Activated naive CD4-positive, alpha-beta T cell treated with anti-CD3 and anti-CD28 coated beads, Interleukin-2, amount 50 U/mL, for 24 hours (primary cell): Measurements from ENCODE around the gene FHDC1.
A peak's percentile ranks its signal among the peaks of the same experiment; 100 is the strongest.

ENCODE experiments used
- H3K27ac Mint-ChIP-seq: one replicate; pipeline ENCODE4 v1.8.0; 2021; ENCODE audit warnings: mild to moderate bottlenecking, mixed read lengths
- H3K27me3 Mint-ChIP-seq: one replicate; pipeline ENCODE4 v1.8.0; 2021; ENCODE audit warnings: mixed read lengths
- H3K36me3 Mint-ChIP-seq: one replicate; pipeline ENCODE4 v1.8.0; 2021; ENCODE audit warnings: mixed read lengths
- H3K4me1 Mint-ChIP-seq: one replicate; pipeline ENCODE4 v1.8.0; 2021; ENCODE audit warnings: mixed read lengths
- H3K4me3 Mint-ChIP-seq: one replicate; pipeline ENCODE4 v1.8.0; 2021; ENCODE audit warnings: mild to moderate bottlenecking, mixed read lengths
- H3K9me3 Mint-ChIP-seq: one replicate; pipeline ENCODE4 v1.8.0; 2021; ENCODE audit warnings: mixed read lengths

Gene FHDC1

GRCh38 chr4:152997288-152997687, 61.2 kb downstream of the FHDC1 start:
- H3K9me3 Mint-ChIP-seq, result no peaks in the 10 kb centered on the region

GRCh38 chr4:152997771-152998487, 61.8 kb downstream of the FHDC1 start:
- Mint-ChIP-seq H3K9me3 (no peaks in the 10 kb centered on the region), H3K4me1 (no peaks in the 10 kb centered on the region), H3K36me3 (no peaks in the 10 kb centered on the region), H3K27ac (no peak overlapping the region), H3K27me3 (no peaks in the 10 kb centered on the region), H3K4me3 (no peak overlapping the region)

More at GRCh38 chr4:152997288-152997687, 61.2 kb downstream of the FHDC1 start:
- Mint-ChIP-seq H3K27me3 (no peaks in the 10 kb centered on the region), H3K4me3 (no peak overlapping the region), H3K27ac (peak overlapping the region; percentile 51), H3K4me1 (no peaks in the 10 kb centered on the region), H3K36me3 (no peaks in the 10 kb centered on the region)

- H3K27me3 Mint-ChIP-seq, result no peaks in the 10 kb centered on the region
- H3K4me3 Mint-ChIP-seq, result no peak overlapping the region
- H3K4me1 Mint-ChIP-seq, result no peaks in the 10 kb centered on the region
- no peaks in the 10 kb centered on the region for H3K36me3 Mint-ChIP-seq
- no peaks in the 10 kb centered on the region for H3K9me3 Mint-ChIP-seq
- H3K27ac Mint-ChIP-seq, result no peak overlapping the region
These were observed 62.7 kb downstream of the FHDC1 start for GRCh38 chr4:152998861-152999260.

- Mint-ChIP-seq H3K27me3 (no peaks in the 10 kb centered on the region), H3K4me3 (no peak overlapping the region)
These were observed 63.4 kb downstream of the FHDC1 start for GRCh38 chr4:152999346-153000075.

GRCh38 chr4:153000076-153000420, 63.9 kb downstream of the FHDC1 start:
- H3K27me3 Mint-ChIP-seq, result no peaks in the 10 kb centered on the region
- H3K27ac Mint-ChIP-seq, result no peak overlapping the region
- H3K9me3 Mint-ChIP-seq, result no peaks in the 10 kb centered on the region
- H3K36me3 Mint-ChIP-seq, result no peaks in the 10 kb centered on the region
- H3K4me3 Mint-ChIP-seq, result no peak overlapping the region
- no peaks in the 10 kb centered on the region for H3K4me1 Mint-ChIP-seq

More at GRCh38 chr4:152999346-153000075, 63.4 kb downstream of the FHDC1 start:
- Mint-ChIP-seq H3K27ac (no peak overlapping the region), H3K36me3 (no peaks in the 10 kb centered on the region), H3K9me3 (no peaks in the 10 kb centered on the region), H3K4me1 (no peaks in the 10 kb centered on the region)

GRCh38 chr4:153001626-153002025, 65.5 kb downstream of the FHDC1 start:
- Mint-ChIP-seq H3K4me1 (no peaks in the 10 kb centered on the region), H3K27ac (no peak overlapping the region), H3K27me3 (no peaks in the 10 kb centered on the region), H3K9me3 (no peaks in the 10 kb centered on the region), H3K4me3 (no peak overlapping the region), H3K36me3 (no peaks in the 10 kb centered on the region)

GRCh38 chr4:153002110-153002509, 66.0 kb downstream of the FHDC1 start:
- no peak overlapping the region for H3K4me3 Mint-ChIP-seq
- H3K4me1 Mint-ChIP-seq, result no peaks in the 10 kb centered on the region
- no peaks in the 10 kb centered on the region for H3K27me3 Mint-ChIP-seq
- no peak overlapping the region for H3K27ac Mint-ChIP-seq
- H3K36me3 Mint-ChIP-seq, result no peaks in the 10 kb centered on the region
- no peaks in the 10 kb centered on the region for H3K9me3 Mint-ChIP-seq

- Mint-ChIP-seq H3K36me3 (no peaks in the 10 kb centered on the region), H3K9me3 (no peaks in the 10 kb centered on the region), H3K27ac (no peak overlapping the region), H3K4me1 (no peaks in the 10 kb centered on the region), H3K27me3 (no peaks in the 10 kb centered on the region), H3K4me3 (no peak overlapping the region)
These were observed 68.1 kb downstream of the FHDC1 start for GRCh38 chr4:153004081-153004850.

- H3K4me3 Mint-ChIP-seq, result no peak overlapping the region
- no peaks in the 10 kb centered on the region for H3K9me3 Mint-ChIP-seq
- H3K4me1 Mint-ChIP-seq, result no peaks in the 10 kb centered on the region
- H3K36me3 Mint-ChIP-seq, result no peaks in the 10 kb centered on the region
- H3K27ac Mint-ChIP-seq, result peak overlapping the region; percentile 47
- H3K27me3 Mint-ChIP-seq, result no peaks in the 10 kb centered on the region
These were observed 69.8 kb downstream of the FHDC1 start for GRCh38 chr4:153005899-153006381.

GRCh38 chr4:153008578-153009199, 72.6 kb downstream of the FHDC1 start:
- no peak overlapping the region for H3K27ac Mint-ChIP-seq
- no peaks in the 10 kb centered on the region for H3K27me3 Mint-ChIP-seq
- H3K4me3 Mint-ChIP-seq, result no peak overlapping the region
- no peaks in the 10 kb centered on the region for H3K4me1 Mint-ChIP-seq
- no peaks in the 10 kb centered on the region for H3K36me3 Mint-ChIP-seq
- no peaks in the 10 kb centered on the region for H3K9me3 Mint-ChIP-seq

- H3K27ac Mint-ChIP-seq, result no peak overlapping the region
- H3K9me3 Mint-ChIP-seq, result no peaks in the 10 kb centered on the region
- no peaks in the 10 kb centered on the region for H3K36me3 Mint-ChIP-seq
- H3K4me3 Mint-ChIP-seq, result no peak overlapping the region
- H3K27me3 Mint-ChIP-seq, result no peaks in the 10 kb centered on the region
- H3K4me1 Mint-ChIP-seq, result no peaks in the 10 kb centered on the region
These were observed 74.0 kb downstream of the FHDC1 start for GRCh38 chr4:153010146-153010545.

GRCh38 chr4:153013202-153013977, 77.3 kb downstream of the FHDC1 start:
- H3K27me3 Mint-ChIP-seq, result no peaks in the 10 kb centered on the region
- H3K4me1 Mint-ChIP-seq, result no peaks in the 10 kb centered on the region
- no peak overlapping the region for H3K27ac Mint-ChIP-seq
- H3K36me3 Mint-ChIP-seq, result no peaks in the 10 kb centered on the region
- no peaks in the 10 kb centered on the region for H3K9me3 Mint-ChIP-seq
- H3K4me3 Mint-ChIP-seq, result no peak overlapping the region

GRCh38 chr4:153014460-153014859, 78.3 kb downstream of the FHDC1 start:
- Mint-ChIP-seq H3K27me3 (no peaks in the 10 kb centered on the region), H3K9me3 (no peaks in the 10 kb centered on the region), H3K36me3 (no peaks in the 10 kb centered on the region), H3K4me3 (no peak overlapping the region), H3K4me1 (no peaks in the 10 kb centered on the region), H3K27ac (no peak overlapping the region)

GRCh38 chr4:153016592-153016991, 80.5 kb downstream of the FHDC1 start:
- Mint-ChIP-seq H3K4me1 (no peaks in the 10 kb centered on the region), H3K27me3 (no peaks in the 10 kb centered on the region), H3K9me3 (no peaks in the 10 kb centered on the region), H3K27ac (no peak overlapping the region), H3K4me3 (no peak overlapping the region), H3K36me3 (no peaks in the 10 kb centered on the region)

- Mint-ChIP-seq H3K36me3 (no peaks in the 10 kb centered on the region), H3K27me3 (no peaks in the 10 kb centered on the region), H3K27ac (no peak overlapping the region), H3K9me3 (no peaks in the 10 kb centered on the region), H3K4me3 (no peak overlapping the region), H3K4me1 (no peaks in the 10 kb centered on the region)
These were observed 81.9 kb downstream of the FHDC1 start for GRCh38 chr4:153018031-153018430.
